HFF-Myc (cell line): Measurements from ENCODE around the gene ZSWIM8.
A peak's percentile ranks its signal among the peaks of the same experiment; 100 is the strongest.

ENCODE experiments used
- DNase-seq: peaks from one replicate; pipeline ENCODE4 v3.0.0-alpha.2; 2011; ENCODE audit warnings: low read depth; ENCODE audit errors: extremely low read depth
- H3K4me3 ChIP-seq: replicated peaks from 2 replicates; pipeline ENCODE4 v1.5.1; 2011; ENCODE audit warnings: low read depth, mild to moderate bottlenecking, control low read depth, low read length
- CTCF ChIP-seq: IDR thresholded peaks from 2 replicates; pipeline ENCODE4 v1.5.1; 2012; ENCODE audit warnings: mild to moderate bottlenecking, low read depth, low read length, control low read depth; ENCODE audit errors: missing control alignments

Gene ZSWIM8

GRCh38 chr10:73850211-73850610 lies 64.8 kb downstream of the ZSWIM8 start:
- no peak for DNase-seq
- TF ChIP-seq CTCF: no peak
- H3K4me3 ChIP-seq: no peak overlapping the region

- no peak overlapping the region for H3K4me3 ChIP-seq
- no peak for TF ChIP-seq CTCF
- DNase-seq: peak; percentile 59
Measured at GRCh38 chr10:73850863-73851461, 65.6 kb downstream of the ZSWIM8 start.
